NCI-H2171 treated with DMSO at 0.1 percent for 48 hours (cell line): Measurements from ENCODE around the gene CUTC.
"Not testable (repeated sequence)": the region's sequence is repeated elsewhere in the genome, so short reads cannot be mapped to it uniquely, and the experiment has no call there.

Source experiments
- DNase-seq: peaks from one replicate; lab custom pipeline; 2025; lab: John Stamatoyannopoulos, UW

CUTC gene

DNA sequence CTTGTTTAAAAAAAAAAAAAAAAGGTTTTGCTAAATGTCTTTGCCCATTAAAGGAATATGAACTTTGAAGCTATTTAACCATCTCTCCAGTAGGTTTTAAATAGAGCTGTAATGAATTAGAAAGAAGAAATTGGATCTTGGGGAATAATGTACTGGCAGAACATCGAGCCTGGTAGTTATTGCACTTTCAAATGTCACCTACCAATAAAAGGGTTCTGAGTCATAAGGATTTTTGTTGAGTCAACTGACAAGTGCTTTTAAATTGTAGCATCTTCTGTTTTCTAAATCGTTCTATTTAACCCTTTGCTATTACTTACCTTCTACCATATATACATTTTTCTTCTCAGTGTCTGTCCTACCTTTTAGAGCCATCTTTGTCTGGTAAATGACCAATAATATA, 10.7 kb downstream of the CUTC start:
- no peak for DNase-seq

DNA sequence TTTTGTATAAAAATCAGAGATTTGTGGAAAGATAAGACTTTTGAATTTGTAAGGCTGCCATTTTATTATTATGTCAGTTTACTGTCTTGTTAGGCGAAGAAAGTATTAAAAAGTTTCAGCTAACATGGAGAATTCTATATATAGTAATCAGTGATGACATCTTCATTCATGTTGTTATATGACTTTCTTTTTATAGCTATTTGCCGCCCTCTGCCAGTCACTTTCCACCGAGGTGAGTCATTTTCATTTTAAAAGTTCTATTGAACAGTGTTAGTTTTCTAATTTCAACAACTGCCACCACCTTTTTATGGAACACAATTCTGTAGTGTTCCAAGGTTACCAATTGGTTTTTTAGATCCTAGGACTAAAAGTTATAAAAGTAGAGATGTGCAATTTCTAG, 11.8 kb downstream of the CUTC start:
- DNase-seq = no peak

DNA sequence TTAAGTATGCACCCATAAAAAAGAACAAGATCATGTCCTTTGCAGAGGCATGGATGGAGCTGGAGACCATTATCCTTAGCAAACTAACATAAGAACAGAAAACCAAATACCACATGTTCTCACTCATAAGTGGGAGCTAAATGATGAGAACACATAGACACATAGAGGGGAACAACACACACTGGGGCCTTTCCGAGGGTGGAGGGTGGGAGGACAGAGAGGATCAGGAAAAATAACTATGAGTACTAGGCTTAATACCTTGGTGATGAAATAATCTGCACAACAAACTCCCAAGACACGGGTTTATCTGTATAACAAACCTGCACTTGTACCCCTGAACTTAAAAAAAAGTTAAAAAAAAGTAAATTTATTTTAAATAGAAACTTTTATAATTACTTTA, 14.1 kb downstream of the CUTC start:
- not testable (repeated sequence) for DNase-seq

DNA sequence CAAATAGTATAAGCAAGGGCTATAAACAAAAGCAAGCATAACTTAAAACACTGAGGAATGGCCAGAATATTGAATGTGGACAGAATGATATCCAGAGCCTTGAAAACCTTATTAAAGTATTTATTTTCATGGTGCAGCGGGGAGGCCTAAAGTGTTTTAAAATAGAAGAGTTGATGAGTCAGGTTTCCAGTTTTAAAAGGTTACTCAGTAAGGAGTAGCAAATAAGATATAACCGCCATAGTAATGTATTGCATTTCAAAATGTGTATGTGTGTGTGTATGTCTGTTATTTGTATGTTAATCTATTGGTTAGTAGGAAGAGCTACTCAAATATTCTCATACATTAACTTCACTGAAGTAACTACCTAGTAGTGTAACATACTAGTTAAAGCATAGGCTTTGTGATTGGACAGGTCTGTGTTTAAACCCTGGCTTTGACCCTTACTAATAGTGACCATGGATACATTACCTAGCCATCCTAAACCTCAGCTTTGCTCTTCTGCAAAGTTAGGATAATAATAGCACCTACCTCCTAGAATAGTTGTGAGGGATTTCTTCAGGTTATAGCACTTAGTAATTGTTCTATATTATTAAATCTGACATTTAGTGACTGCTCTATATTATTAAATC, 16.9 kb downstream of the CUTC start:
- DNase-seq = no peak

DNA sequence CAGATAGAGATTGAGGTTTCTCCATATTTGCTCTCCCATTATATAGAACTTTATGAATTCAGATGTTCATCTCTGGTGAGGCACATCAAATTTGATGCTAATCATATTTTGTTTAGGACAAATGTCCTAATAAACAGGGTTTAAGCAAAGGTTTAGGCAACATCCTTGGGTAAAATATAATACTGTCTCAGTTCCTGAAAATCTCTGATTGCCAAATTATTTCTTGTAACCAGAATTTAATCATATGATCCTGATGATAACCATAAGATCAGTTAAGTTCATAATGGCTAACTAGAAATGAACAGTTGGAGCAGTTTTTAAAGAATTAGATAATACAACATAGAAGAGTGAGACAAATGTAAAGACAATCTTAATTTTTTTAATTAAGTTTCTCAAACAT, 18.6 kb downstream of the CUTC start:
- DNase-seq = no peak

DNA sequence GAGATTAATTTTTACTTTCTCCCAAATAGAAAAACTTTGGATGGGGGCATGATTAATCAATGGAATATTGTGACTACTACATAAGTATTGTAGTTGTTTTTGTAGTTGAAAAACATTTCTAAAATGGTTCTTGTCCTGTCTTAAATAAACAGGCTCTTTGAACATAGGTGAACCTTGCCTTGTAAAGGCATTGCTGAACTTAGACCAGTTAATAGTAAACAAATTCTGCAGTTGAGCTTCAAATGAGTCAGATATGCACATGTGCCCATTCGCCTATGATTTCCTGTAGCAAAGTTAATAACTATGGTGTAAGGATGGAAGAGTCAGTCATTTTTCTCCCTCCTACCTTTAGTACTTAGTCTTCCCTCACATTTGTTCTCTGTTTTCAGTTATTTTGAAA, 22.6 kb downstream of the CUTC start:
- DNase-seq = no peak

DNA sequence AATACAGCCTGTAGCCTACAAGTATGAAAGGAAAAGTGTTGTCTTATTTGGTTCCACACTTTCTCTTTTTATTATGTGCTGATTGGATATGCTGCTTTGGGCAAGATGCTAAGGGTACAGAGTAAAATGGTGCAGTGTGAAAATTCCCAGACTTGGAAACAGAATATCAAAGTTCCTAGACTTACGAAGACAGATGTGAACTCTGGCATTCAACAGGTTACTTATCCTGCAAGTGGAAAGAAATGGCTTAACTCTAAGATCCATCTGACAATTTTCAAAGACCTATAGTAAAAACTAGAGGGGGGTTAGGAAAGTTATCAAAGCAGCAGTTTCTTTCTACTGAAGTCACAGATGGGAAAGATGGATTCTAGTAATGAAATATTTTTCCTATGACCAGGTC, 24.1 kb downstream of the CUTC start:
- DNase-seq = no peak

DNA sequence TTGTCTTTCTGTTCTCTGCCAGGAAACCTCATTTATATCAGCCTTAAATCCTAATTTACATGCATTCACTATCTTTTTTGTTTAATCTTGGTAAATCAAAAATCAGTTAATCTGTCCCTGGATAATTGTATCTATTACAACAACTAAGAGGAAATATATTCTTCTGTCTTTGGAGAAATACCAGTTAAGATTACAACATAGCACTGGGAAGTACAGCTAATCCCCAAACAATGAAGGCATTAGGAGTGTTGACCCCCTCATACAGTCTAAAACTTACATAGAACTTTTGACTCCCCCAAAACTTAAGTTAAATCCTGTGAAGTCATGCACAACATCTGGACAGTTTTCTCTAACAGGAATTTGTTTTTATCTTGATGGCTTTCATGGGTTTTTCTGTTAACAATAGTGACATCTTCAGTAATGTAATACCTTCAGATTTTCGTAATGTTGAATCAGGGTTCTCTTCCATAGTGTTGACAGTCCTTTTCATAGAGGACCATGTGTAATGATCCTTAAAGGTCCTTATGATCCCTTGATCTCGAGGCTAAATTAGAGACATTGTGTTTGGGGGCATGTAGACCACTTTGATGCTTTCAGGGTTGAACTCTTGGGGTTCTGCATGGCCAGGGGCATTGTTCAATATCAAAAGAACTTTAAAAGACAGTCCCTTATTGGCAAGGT, 26.3 kb downstream of the CUTC start:
- DNase-seq = no peak

DNA sequence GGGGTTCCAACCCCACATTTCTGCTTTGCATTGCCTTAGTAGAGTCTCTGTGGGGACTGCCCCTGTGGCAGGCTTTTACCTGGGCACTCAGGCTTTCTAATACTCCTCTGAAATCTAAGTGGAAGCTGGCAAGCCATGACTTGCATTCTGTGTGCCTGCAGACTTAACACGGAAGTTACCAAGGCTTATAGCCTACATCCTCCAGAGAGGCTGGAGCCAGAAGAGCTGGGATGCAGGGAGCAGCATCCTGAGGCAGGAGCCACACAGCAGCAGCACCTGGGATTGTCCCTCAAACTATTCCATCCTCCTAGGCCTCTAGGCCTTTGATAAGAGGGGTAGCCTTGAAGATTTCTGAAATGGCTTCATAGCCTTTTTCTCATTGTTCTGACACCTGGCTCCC, 28.3 kb downstream of the CUTC start:
- no peak for DNase-seq

DNA sequence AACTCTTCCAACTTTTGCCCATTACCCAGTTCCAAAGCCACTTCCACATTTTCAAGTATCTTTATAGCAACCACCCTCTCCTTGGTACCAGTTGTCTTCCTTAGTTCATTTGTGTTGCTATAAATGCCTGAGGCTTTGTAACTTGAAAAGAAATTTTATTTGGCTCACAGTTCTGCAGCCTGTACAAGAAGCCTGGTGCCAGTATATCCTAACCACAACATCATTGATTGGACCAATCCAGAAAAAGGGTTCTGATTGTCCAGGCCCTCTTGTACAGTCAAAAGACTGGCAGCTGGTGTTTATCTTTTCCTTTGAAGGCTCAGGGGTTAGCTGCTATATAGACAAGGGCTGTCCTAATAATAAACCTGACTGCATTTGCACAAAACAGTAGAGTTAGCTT, 29.3 kb downstream of the CUTC start:
- no peak for DNase-seq

DNA sequence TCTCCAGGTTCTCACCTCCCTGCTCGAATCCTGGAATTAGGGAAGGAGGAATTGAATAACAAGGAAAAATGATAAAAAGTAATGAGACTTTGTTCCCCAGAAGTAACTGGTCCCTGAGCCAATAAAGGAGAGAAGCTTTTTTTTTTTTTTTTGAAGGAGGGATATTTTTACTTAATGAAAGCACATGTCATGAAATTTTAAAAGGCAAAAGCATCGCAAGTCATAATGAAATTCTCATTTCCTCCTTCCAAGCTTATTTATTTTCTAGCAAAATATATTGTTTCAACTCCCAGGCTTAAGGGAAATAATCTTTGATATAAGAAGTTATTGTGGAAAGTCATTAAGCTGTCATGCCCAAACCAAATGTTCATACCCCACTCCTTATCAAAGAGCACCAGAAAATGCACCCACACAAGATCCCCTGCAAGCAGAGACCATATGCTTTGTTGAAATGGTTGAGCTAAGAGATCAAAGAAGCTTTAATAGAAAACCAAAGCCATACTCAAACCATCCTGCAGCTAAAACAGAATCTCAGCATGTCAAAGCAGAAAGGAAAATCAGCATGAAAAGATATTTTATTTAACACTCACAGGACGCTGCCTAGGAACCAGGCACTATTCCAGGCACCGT, 33.8 kb downstream of the CUTC start:
- DNase-seq = no peak

DNA sequence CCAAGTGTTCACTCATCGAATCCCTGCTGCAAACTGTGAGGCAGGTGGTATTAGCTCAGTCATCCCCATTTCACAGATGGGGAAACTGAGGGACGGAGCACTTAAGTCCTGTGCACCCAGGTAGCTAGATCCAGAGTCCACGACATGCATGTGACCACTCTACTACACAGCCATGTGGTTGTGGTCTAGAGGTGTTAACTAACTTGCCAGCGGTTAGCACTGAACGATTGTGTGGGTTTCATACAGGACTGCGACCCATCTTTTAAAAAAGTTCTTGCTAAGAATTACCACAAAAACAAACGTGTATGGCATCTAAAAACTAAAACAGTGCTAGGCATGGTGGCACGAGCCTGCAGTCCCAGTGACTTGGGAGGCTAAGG, 34.3 kb downstream of the CUTC start:
- no peak for DNase-seq

DNA sequence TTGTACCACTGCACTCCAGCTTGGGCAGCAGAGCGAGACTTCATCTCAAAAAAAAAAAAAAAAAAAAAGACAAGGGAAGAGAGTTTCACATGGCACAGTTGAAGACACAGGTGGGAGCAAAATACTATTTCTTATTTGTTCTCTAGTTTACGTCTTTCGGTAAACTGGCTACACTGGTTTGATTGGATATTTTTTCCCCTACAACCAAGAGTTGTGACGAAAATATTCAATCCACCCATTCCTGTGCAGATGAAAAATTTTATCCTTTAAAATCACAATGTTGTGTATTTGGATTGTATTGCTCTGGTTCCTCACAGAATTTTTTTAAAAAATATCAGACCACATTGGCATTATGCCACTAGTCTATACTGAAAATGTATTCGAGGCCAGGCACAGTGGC, 35.9 kb downstream of the CUTC start:
- DNase-seq = no peak

DNA sequence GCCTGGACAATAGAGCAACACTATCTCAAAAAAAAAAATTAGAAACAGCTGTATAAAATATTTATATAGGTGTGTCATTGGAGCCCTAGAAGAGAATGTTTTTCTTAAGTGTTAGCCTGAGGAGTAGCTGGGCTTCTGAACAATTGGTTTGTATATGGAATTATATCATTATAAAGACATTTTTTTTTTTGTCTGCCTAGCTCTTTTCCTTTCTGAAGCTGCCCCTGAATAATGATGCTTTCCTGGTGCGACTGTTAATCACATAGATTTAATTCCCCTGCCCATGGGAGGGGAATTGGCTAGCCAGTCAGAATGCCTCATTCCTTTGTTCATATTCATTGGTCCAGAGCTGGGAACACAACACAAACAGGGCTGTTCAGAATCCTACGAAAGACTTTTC, 36.5 kb downstream of the CUTC start:
- no peak for DNase-seq

DNA sequence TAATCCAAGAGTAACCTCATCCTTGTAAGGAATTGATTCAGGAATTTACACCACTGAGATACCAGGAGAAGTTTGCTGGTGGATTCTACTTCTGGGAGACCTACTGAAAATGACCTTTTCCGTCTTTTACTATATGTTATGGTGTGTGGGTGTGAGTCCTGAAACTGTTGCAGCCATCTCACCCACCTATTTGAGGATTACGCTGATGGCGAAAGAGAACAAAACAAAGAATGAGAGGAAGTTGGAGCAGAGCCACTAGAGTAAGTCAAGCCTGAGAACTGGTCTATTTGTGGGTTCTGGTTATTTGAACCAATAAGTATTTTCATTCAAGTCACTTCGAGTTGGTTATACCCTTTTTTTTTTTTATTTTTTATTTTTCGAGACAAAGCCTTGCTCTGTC, 37.7 kb downstream of the CUTC start:
- no peak for DNase-seq

DNA sequence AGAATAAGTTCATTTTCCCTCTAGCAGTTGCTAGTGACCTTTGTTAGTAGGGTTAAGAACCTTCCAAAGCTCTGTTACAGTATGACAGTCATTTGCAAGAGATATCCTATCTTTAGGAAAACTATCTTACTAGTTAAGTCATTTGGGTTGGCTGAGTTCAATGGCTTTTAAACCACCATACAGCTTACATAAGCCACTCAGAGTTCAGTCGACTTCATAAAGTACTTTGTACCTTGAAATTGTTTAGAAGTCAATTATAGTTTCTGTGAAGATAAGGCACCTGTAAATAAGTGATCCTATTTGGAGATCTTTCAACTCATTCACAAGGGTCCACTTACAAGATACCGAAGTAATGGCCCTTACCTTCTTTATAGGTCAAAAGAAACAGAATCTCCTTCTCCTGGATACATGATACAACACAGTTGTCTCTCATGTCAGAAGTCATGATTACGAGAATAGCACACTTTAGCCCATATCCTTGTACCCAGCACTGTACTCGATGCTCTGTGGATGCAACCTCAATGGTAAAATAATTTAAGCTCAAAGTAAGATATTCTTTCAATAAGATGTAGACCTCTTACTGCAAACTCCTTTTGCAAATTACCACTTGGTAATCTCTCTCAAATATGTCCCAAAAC, 38.5 kb downstream of the CUTC start:
- no peak for DNase-seq

DNA sequence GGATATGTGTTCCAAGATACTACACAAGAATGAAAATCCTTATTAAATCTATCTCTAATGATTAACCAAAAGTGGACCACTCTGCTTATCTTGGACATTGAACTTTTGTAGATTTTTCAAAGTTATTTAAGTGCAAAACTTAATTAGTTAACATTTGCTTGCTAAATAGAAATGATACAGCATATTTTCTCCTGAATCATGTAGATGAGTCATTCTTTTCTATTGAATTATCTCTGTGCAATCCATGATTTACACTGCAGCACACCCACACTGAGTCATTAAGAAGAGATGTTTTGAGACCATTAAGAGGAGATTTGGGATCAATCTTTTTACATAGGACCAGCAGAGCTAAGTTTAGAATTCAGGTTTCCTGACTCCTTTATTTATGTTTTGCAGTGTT, 43.8 kb downstream of the CUTC start:
- no peak for DNase-seq

DNA sequence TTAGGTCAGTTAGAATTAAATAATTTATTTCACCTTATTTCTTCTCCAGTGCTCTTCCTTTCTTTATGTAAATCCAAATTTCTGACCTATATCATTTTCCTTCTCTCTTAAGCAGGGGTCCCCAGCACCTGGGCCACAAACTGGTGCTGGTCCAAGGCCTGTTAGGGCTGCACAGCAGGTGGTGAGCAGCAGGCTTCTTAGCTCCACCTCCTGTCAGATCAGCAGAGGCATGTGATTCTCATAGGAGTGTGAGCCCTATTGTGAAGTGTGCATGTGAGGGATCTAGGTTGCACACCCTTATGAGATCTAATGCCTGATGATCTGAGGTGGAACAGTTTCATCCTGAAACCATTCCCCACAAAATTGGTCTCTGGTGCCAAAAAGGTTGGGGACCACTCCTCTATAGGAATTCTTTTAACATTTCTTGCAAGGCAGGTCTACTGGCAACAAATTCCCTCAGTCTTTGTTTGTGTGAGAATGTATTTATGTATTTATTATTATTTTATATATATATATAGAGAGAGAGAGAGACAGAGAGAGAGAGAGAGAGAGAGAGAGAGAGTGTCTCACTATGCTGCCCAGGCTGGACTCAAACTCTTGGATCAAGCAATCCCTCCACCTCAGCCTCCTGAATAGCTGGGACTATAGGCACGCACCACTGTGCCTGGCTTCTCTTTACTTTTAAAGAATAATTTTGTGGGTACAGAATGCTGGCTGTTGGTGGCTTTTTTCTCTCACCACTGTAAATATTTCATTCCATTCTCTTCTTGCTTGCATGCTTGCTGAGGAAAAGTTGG, 46.1 kb downstream of the CUTC start:
- peak; percentile 0 for DNase-seq

DNA sequence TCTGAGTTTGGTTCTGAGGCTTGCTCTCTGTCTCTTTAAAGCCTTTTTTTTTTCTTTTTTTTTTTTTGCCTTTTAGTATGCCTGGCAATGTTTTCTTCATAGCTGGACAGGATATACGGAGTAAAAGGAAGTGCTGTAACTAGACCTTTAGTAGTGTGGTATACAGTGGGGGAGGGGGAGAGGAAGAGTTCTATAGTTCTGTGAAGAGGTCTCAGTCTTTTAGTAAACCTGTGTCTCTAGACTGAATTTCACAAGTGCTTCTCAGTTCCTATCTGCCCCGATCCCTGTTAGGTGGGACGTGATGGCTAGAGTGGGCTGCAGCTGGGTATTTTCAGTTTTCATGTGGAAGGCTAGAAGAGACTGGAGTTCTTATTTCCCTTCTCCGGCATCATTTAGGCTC, 47.3 kb downstream of the CUTC start:
- DNase-seq = no peak

DNA sequence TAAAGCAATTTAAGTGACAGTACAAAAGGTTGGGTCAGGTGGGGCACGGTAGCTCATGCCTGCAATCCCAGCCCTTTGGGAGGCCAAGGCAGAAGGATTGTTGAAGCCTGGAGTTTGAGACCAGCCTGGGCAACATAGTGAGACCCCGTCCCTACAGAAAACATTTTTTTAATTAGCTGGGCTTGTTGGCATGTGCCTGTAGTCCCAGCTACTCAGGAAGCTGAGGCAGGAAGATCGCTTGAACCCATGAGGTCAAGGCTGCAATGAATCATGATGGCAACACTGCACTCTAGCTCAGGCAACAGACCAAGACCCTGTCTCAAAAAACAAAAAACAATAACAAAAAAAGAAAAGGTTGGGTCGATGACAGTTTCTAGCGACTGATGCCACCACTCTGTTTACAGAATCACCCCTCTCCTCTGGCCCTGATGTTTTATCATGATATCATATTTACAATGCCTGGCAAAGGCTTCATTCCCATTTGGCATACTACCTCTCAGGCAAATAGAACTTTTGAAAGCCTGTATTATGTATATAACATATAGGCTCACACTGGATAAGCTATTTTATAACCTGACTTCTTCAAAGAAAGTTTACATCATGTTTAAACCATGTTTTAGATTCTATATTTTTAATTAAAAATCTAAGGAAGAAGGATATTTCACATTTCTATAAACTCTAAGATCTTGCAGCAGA, 49.8 kb downstream of the CUTC start:
- DNase-seq = no peak

DNA sequence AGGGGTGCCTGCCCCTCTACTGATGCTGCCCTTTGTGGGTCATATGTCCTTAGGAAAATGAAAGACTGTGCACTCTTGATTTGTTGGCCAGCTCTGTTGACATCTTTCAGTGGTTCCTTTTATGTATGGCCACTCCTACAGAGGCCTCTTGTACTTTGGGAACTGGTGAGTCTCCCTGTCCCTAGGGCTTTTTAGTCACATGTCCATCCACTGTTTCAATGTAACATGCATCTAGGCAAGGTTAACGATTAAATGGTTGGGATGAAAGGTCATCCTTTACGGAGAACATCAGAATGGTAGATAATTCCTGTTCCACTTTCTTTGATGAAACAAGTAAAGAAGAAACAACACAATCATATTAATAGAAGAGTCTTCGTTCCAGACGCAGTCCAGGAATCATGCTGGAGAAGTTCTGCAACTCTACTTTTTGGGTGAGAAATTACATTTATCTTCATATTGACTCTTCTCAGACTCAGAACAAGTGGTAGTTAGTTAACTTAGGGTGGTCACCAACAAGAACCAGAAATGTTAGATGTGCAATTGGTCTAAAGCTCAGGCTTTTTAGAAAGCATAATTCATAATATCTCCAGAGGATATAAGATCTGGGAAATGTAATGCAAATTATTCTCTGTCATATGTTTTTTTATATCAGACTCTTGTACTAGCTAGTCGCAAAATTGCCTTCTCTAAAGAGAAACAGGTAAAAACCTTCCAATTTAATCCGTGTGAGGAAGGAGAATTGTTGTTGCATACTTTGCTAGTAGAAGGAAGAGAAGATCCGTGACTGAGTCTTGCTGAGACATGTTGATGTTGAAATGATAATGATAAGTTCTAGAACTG, 50.6 kb downstream of the CUTC start, which contains the start of gene ABCC2:
Gene ABCC2, plus strand, starts transcription at position 194 of the 840 bp plus-strand sequence. Its CDS starts 205 bp downstream, at position 399.
- no peak for DNase-seq
